Stimulated activated CD4-positive, alpha-beta T cell treated with anti-CD3 and anti-CD28 coated beads, Interleukin-1b, Interleukin-23, amount 100 ng/mL, for 48 hours (primary cell): ENCODE data around the gene C12orf50.
A peak's percentile ranks its signal among the peaks of the same experiment; 100 is the strongest.
"Not testable (repeated sequence)": the region's sequence is repeated elsewhere in the genome, so short reads cannot be mapped to it uniquely, and the experiment has no call there.

Experiments
- DNase-seq: peaks from one replicate; pipeline ENCODE4 v3.0.0-alpha.2; 2020

Gene C12orf50

GRCh38 chr12:88029093-88029665 is at the start of gene C12orf50:
TSS of gene C12orf50 (minus strand) at chr12:88029401. CDS start at chr12:88026962, 2,439 bp downstream.
- no peak for DNase-seq

GRCh38 chr12:88067301-88067700 is 38.1 kb upstream of the C12orf50 start:
- DNase-seq = no peak

- DNase-seq = no peak
Measured at GRCh38 chr12:88063375-88063774, 34.2 kb upstream of the C12orf50 start.

GRCh38 chr12:88062474-88062873 is 33.3 kb upstream of the C12orf50 start:
- no peak for DNase-seq

DNA sequence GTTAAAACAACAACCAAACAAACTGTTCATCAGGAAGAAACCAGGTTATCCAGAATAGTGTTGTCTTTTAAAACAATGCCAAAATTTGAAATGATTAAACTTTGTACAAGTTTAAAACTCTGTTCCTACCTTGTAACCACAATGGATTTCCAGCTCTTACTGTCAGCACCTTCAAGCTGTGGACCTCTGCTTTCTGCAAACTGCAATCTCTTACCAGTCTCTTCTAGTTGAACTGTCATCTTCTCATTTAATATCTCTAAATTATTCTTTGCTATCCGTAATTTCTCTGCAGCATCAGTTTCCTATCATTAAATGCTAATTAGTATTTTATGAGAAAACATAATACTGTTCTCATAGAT is 29.5 kb upstream of the C12orf50 start:
- no peak for DNase-seq

GRCh38 chr12:88057994-88058718 is 29.0 kb upstream of the C12orf50 start:
- DNase-seq = no peak

DNA sequence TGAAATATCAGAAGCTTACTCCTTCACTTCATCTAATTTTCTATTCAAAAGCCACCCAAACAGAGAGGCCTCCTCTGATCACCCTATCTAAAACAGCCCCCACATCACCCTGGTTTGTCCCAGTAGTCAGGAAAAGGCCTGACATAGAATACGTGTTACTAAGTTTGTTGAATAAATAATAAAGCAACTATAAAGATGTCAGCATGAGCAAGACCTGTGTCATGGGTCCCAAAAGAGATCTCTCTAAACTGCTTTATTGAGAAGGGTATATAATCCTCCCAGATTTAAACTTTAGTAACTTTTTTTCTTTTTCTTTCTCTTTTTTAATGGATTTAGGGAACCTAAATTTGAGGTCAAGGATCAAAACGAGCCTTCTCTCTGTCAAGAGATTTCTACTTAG is 27.4 kb upstream of the C12orf50 start:
- no peak for DNase-seq

GRCh38 chr12:88052686-88053085 is 23.5 kb upstream of the C12orf50 start:
- no peak for DNase-seq

- no peak for DNase-seq
Measured at GRCh38 chr12:88044035-88044434, 14.8 kb upstream of the C12orf50 start.

GRCh38 chr12:88037770-88038169 is 8.6 kb upstream of the C12orf50 start:
- no peak for DNase-seq

GRCh38 chr12:88036353-88036965 is 7.3 kb upstream of the C12orf50 start:
- no peak for DNase-seq

DNA sequence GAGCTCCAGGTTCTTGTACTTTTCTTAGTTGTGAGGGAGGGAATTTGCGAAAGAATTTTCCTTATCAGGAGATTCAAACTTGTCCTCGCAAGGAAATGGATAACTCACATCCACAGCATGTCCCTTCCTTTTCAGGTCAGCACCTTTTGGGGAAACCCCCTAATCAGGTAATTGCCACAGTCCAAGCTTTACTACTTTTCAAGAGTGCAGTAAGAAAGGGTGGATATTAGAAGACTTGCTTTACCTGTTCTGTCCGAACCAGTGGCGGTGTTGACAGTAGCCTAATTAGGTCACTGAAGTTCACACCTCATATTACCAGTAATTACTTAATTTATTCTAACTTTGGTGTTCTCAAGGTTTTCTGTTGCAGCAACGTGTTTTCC is 6.7 kb upstream of the C12orf50 start:
- DNase-seq = no peak

DNA sequence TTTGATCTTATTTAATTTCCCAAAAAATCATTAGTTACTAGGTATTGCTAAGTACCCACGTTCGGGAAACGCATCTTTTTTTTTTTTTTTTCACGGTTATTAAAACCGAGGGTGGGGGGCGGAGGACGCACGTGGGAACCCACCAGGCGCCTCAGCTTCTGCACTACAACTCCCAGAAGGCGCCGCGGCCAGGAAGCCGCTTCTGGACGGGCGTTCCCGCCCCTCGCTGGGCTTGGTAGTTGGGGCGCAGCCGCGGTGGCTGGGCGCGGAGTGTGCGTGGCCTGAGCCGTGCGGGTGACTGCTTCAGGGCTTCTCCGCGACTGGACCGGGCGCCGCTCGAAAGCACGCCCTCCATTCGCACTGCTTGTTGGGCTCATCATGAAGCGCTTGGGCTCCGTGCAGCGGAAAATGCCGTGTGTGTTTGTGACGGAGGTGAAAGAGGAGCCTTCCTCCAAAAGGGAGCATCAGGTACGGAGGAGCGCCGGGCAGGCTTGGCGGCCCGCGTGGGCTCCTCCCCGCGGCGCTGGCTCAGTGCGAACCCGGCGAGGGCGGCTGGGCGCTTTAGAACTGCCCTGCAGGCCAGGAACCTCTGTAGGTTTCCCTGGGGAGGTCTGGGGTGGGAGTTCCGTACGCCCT is 6.2 kb upstream of the C12orf50 start:
- peak; percentile 88 for DNase-seq

GRCh38 chr12:88031161-88031560 is 2.0 kb upstream of the C12orf50 start:
- DNase-seq = not testable (repeated sequence)

DNA sequence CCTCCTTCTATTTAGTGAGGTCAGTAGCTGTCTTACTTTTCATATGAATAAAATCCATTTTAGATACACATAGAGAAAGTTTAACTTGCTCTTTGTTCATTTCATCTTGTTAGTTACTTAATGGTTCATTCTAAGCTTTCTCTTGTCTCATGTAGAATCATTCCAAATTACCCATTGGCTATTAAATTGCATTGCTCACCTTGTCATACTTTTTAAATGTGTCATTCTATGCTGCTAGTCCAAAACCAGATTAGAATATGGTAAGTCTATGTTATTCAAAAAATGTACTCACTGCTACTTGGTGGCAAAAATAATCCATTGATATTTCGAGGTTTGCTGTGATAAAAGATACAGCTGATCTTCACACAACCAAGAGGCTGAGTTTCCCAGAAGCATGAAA is 3.0 kb downstream of the C12orf50 start:
- DNase-seq = no peak

DNA sequence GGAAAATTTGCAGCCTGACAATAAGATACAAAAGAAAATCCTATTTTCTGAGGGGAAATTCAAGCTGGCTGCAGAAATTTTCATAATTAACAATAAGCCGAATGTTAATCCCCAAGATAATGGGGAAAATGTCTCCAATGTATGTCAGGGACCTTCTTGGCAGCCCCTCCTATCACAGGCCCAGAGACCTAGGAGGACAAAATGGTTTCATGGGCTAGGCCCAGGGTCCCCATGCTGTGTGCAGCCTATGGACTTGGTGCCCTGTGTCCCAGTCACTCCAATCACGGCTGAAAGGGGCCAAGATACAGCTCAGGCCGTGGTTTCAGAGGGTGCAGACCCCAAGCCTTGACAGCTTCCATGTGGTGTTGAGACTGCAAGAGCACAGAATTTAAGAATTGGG is 11.2 kb downstream of the C12orf50 start:
- no peak for DNase-seq

DNA sequence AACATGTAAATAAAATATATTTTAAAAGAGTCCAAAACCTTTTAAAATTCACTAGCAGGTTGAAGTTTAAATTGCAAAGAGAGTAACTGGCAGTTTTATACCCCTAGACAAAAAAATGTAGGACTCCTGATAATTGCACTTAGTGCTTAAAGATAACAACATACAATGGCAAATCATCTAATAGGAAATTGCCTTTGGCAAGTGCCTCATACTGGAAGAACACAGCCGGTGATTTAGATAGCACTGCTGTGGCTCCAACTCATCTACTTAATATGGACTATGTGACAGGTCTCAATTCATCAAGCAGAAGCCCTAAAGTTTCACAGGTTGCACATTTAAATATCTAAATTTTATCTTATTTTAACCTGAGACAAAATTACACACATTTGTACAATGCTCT is 13.4 kb downstream of the C12orf50 start:
- no peak for DNase-seq

DNA sequence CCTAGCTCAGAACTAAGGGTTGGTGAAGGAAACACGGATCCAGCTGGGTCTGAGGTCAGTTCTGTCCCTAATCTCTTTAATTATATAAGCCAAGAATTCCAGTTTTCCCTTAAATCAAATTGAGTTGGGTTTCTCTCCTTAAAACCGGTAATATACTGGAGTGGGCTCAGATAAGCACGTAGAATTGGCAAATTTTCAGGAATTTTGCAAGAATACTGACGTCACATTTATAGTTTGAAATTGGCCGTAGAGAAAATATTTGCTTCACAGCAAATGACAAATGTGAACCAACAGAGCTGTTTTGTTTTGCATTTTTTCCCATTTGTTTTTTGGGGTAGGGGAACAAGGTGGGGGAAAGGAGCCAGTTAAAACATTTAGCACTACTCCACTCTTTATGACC is 17.4 kb downstream of the C12orf50 start:
- no peak for DNase-seq

- DNase-seq = no peak
Measured at GRCh38 chr12:88006351-88006750, 22.9 kb downstream of the C12orf50 start.

- no peak for DNase-seq
Measured at GRCh38 chr12:88001327-88001726, 27.9 kb downstream of the C12orf50 start.

- peak; percentile 20 for DNase-seq
Measured at GRCh38 chr12:87995581-87996178, 33.5 kb downstream of the C12orf50 start.

DNA sequence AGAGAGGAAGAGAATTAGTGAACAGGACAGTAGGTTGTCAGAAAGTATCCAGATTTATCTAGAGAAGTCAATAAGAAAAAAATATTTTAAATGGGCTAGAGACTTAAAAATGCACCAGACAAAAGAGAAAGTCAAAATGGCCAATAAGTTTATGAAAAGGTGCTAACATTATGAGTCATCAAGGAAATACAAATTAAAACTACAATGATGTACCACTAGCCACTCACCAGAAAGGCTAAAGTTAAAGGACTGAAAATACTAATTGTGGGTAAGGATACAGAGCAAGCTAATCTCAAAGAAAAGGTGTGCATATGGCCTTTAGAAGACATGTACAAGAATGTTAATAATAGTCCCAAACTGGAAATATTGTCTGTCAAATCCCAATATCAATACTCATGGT is 37.7 kb downstream of the C12orf50 start:
- no peak for DNase-seq

- no peak for DNase-seq
Measured at GRCh38 chr12:87988534-87988933, 40.7 kb downstream of the C12orf50 start.
